Measurements from ENCODE around the gene IL12RB1. TPM values are rescaled to one million over a fixed set of nuclear protein-coding genes. Genes with fewer than 3 reads are reported as not detected.
A peak's percentile ranks its signal among the peaks of the same experiment; 100 is the strongest.

The IL12RB1 gene
- total RNA-seq, 2 donors from 2014 or later: 1.0 TPM; not detected in 1

- Histone ChIP-seq H3K9me3 (no peaks in the 10 kb centered on the region), H3K4me1 (peaks cover 39% of the 10 kb centered on the region)
- TF ChIP-seq POLR2A (IDR thresholded peaks at IDR 0.05) (no peak), CTCF (IDR thresholded peaks at IDR 0.05) (no peak)
Measured at GRCh38 chr19:18117364-18117691, 30.6 kb upstream of the IL12RB1 start.

GRCh38 chr19:18114483-18114882 lies 27.7 kb upstream of the IL12RB1 start:
- 81 to 84% methylated on average over 4 of the region's 4 CpGs for WGBS, 2 donors
- Histone ChIP-seq H3K27me3 (no peaks in the 10 kb centered on the region), H3K27ac (no peak overlapping the region), H3K4me3 (no peak overlapping the region), H3K9me3 (no peaks in the 10 kb centered on the region), H3K36me3 (replicated peaks in 1 of 2; ENCODE audit: insufficient read depth in 1 of 2, low read depth in 2 of 2) (no peaks in the 10 kb centered on the region), H3K4me1 (peaks cover 60% of the 10 kb centered on the region)
- no peak for TF ChIP-seq CTCF (IDR thresholded peaks at IDR 0.05)
- no peak for TF ChIP-seq POLR2A (IDR thresholded peaks at IDR 0.05)
- intact Hi-C loops (cut with DNase I): no loop called here
- DNase-seq (no peak), ATAC-seq (no peak)

More at GRCh38 chr19:18117364-18117691, 30.6 kb upstream of the IL12RB1 start:
- WGBS, 2 donors: 22 to 29% methylated on average over 11 of the region's 11 CpGs
- DNase-seq (no peak), ATAC-seq (no peak)
- H3K36me3 ChIP-seq (replicated peaks in 1 of 2; ENCODE audit: insufficient read depth in 1 of 2, low read depth in 2 of 2): no peaks in the 10 kb centered on the region
- H3K27ac ChIP-seq: peak overlapping the region in 2 of 4 donors; percentile 47 to 71
- intact Hi-C loops (cut with DNase I): no loop called here
- no peak overlapping the region for H3K4me3 ChIP-seq
- no peaks in the 10 kb centered on the region for H3K27me3 ChIP-seq

- no peak for ATAC-seq
- Histone ChIP-seq H3K4me3 (no peak overlapping the region), H3K27ac (no peak overlapping the region), H3K36me3 (replicated peaks in 1 of 2; ENCODE audit: insufficient read depth in 1 of 2, low read depth in 2 of 2) (no peaks in the 10 kb centered on the region), H3K27me3 (no peaks in the 10 kb centered on the region), H3K4me1 (peaks cover 61% of the 10 kb centered on the region), H3K9me3 (no peaks in the 10 kb centered on the region)
- DNase-seq: no peak
- TF ChIP-seq POLR2A (IDR thresholded peaks at IDR 0.05) (no peak), CTCF (IDR thresholded peaks at IDR 0.05) (no peak)
- WGBS, 2 donors: 56 to 63% methylated on average over 5 of the region's 5 CpGs
- intact Hi-C loops (cut with DNase I): no loop called here
Measured at GRCh38 chr19:18113827-18114226, 27.1 kb upstream of the IL12RB1 start.

GRCh38 chr19:18112989-18113478 lies 26.3 kb upstream of the IL12RB1 start:
- Histone ChIP-seq H3K27ac (peak overlapping the region in 1 of 4 donors; percentile 33), H3K27me3 (no peaks in the 10 kb centered on the region), H3K36me3 (replicated peaks in 1 of 2; ENCODE audit: insufficient read depth in 1 of 2, low read depth in 2 of 2) (no peaks in the 10 kb centered on the region), H3K9me3 (no peaks in the 10 kb centered on the region), H3K4me3 (no peak overlapping the region), H3K4me1 (peaks cover 60% of the 10 kb centered on the region)
- intact Hi-C loops (cut with DNase I): no loop called here
- TF ChIP-seq POLR2A (IDR thresholded peaks at IDR 0.05): no peak
- peak; percentile 78 to 91 (median 88) for TF ChIP-seq CTCF (IDR thresholded peaks at IDR 0.05)
- 32 to 40% methylated on average over 7 to 9 of the region's 9 CpGs for WGBS, 2 donors
- peak; percentile 34 for ATAC-seq
- DNase-seq: peak; percentile 86 to 90 (median 87)

GRCh38 chr19:18110609-18111232 lies 24.0 kb upstream of the IL12RB1 start:
- intact Hi-C loops (cut with DNase I): no loop called here
- Histone ChIP-seq H3K4me1 (peaks cover 50% of the 10 kb centered on the region), H3K36me3 (replicated peaks in 1 of 2; ENCODE audit: insufficient read depth in 1 of 2, low read depth in 2 of 2) (no peaks in the 10 kb centered on the region), H3K4me3 (peak overlapping the region; percentile 44 to 77), H3K27me3 (no peaks in the 10 kb centered on the region), H3K9me3 (no peaks in the 10 kb centered on the region), H3K27ac (peak overlapping the region; percentile 78 to 97 (median 91))
- TF ChIP-seq CTCF (IDR thresholded peaks at IDR 0.05): no peak
- peak in 2 of 3 donors; percentile 19 to 51 for TF ChIP-seq POLR2A (IDR thresholded peaks at IDR 0.05)
- ATAC-seq (peak; percentile 91), DNase-seq (peak; percentile 91 to 97 (median 96))
- 22 to 49% methylated on average over 10 to 22 of the region's 22 CpGs for WGBS, 2 donors
